SU-DHL-6 (cell line): Measurements from ENCODE around the gene HIP1R.

Experiments used
- H2AFZ ChIP-seq: fragments of 200-600 bp; sonication (generic); 2 replicates; pipeline ENCODE4 v1.6.1; 2014; ENCODE audit warnings: low read depth, mild to moderate bottlenecking, moderate library complexity, mixed read lengths, antibody characterized with exemption, low read length; ENCODE audit not compliant: severe bottlenecking
- H3F3A ChIP-seq: fragments of 200-600 bp; shearing (Covaris generic); 2 replicates; pipeline ENCODE4 v1.6.0; 2016; ENCODE audit warnings: antibody characterized with exemption, mild to moderate bottlenecking; ENCODE audit not compliant: insufficient read depth
- H3K27ac ChIP-seq: fragments of 200-600 bp; sonication (generic); 2 replicates; pipeline ENCODE4 v1.5.1; 2016; ENCODE audit warnings: low read depth, mild to moderate bottlenecking, low read length, moderate library complexity, mixed read lengths
- H3K27me3 ChIP-seq: fragments of 200-600 bp; sonication (generic), shearing (Covaris generic); 2 replicates; pipeline ENCODE4 v1.6.0; 2014; ENCODE audit warnings: mild to moderate bottlenecking, low read length
- H3K36me3 ChIP-seq: fragments of 200-600 bp; sonication (generic); 2 replicates; pipeline ENCODE4 v1.6.1; 2014; ENCODE audit warnings: mild to moderate bottlenecking, low read length, mixed read lengths
- H3K4me2 ChIP-seq: fragments of 300-600, 200-600 bp; shearing (Covaris generic), sonication (generic); 2 replicates; pipeline ENCODE4 v1.6.0; 2014; ENCODE audit warnings: low read length, low read depth, mild to moderate bottlenecking; ENCODE audit not compliant: poor library complexity, severe bottlenecking
- H3K4me3 ChIP-seq: fragments of 200-600 bp; sonication (generic); 2 replicates; pipeline ENCODE4 v1.5.1; 2014; ENCODE audit warnings: antibody characterized with exemption, low read length, mild to moderate bottlenecking, mixed read lengths; ENCODE audit not compliant: insufficient read depth, poor library complexity, severe bottlenecking
- H3K79me2 ChIP-seq: fragments of 200-600 bp; sonication (generic); 2 replicates; pipeline ENCODE4 v1.6.1; 2014; ENCODE audit warnings: mild to moderate bottlenecking, low read length, moderate library complexity; ENCODE audit not compliant: insufficient read depth
- H3K9ac ChIP-seq: fragments of 200-600 bp; sonication (generic); 2 replicates; pipeline ENCODE4 v1.7.0; 2014; ENCODE audit warnings: mild to moderate bottlenecking, low read length
- H3K9me2 ChIP-seq: fragments of 200-600 bp; sonication (generic); replicated peaks from 2 replicates; pipeline ENCODE4 v1.6.1; 2014; ENCODE audit warnings: low read length; ENCODE audit not compliant: insufficient read depth
- H3K9me3 ChIP-seq: fragments of 200-600 bp; sonication (generic); 2 replicates; pipeline ENCODE4 v1.6.1; 2014; ENCODE audit warnings: low read length, mixed read lengths; ENCODE audit not compliant: insufficient read depth
- H4K20me1 ChIP-seq: fragments of 200-600 bp; sonication (generic); 2 replicates; pipeline ENCODE4 v1.6.1; 2014; ENCODE audit warnings: low read depth, mild to moderate bottlenecking, antibody characterized with exemption, low read length, moderate library complexity, mixed read lengths
- CTCF ChIP-seq: fragments of 200-600 bp; sonication (generic); IDR thresholded peaks from one replicate; pipeline ENCODE4 v1.5.1; 2017; ENCODE audit warnings: antibody characterized with exemption, mild to moderate bottlenecking, low read length, moderate library complexity; ENCODE audit not compliant: insufficient read depth, poor library complexity, severe bottlenecking
- EZH2phosphoT487 ChIP-seq: fragments of 200-600 bp; sonication (generic), shearing (Covaris generic); conservative IDR thresholded peaks from 2 replicates; pipeline ENCODE4 v1.6.1; 2018; ENCODE audit warnings: mild to moderate bottlenecking, antibody characterized with exemption, low read length, moderate library complexity, mixed read lengths

The HIP1R gene

DNA sequence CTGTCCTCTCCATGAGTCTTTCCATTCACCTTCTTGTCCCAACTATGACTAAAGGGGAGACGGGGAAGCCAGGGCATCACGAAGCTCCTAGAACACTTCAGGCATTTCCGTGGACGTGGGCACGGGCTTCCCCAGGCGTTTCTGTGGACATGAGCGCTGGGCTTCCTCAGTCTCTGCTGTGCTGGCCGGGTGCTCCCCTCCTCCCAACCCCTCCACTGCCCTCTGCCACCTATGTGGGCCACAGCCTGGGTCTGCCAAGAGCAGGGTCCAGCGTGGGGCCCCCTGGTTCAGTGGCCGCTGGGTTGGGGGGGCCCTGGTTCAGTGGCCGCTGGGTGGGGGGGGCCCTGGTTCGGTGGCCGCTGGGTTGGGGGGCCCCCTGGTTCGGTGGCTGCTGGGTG, 14.8 kb downstream of the HIP1R start:
- no peak overlapping the region for H3K4me3 ChIP-seq
- H3K9me3 ChIP-seq: no peaks in the 10 kb centered on the region
- no peaks in the 10 kb centered on the region for H3K79me2 ChIP-seq
- H3K9ac ChIP-seq: no peak overlapping the region
- H3K36me3 ChIP-seq: no peaks in the 10 kb centered on the region
- no peaks in the 10 kb centered on the region for H3K9me2 ChIP-seq
- no peak overlapping the region for H3K27ac ChIP-seq
- TF ChIP-seq EZH2phosphoT487: no peak
- no peak for TF ChIP-seq CTCF
- no peaks in the 10 kb centered on the region for H4K20me1 ChIP-seq
- H3K4me2 ChIP-seq: no peak overlapping the region
- no peaks in the 10 kb centered on the region for H3F3A ChIP-seq
- H2AFZ ChIP-seq: no peak overlapping the region
- no peaks in the 10 kb centered on the region for H3K27me3 ChIP-seq

DNA sequence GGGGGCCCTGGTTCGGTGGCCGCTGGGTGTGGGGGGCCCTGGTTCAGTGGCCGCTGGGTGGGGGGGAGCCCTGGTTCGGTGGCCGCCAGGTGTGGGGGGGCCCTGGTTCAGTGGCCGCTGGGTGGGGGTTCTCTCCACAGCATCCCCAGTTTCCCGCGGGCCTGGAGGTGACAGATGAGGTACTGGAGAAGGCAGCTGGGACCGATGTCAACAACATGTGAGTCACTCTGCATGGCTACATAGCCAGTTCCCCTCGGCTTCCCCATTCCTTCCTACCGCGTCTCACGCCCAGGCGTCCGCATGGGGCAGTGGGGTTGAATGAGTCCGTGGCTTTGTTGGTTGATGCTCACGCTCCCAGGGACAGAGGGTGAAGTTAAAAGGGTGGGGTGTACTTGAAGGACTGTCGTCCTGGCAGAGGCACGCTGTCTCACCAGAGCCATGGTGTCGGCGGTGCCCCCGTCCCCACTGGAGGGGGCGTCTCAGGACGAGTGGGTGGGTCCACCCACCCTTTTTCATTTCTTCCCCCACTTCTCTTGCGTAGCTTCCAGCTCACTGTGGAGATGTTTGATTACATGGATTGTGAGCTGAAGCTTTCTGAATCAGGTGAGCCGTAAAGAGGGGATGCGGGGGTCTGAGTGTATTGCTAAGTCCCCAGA, 15.6 kb downstream of the HIP1R start:
- Histone ChIP-seq H3K79me2 (no peaks in the 10 kb centered on the region), H2AFZ (no peak overlapping the region), H3F3A (no peaks in the 10 kb centered on the region), H3K4me3 (no peak overlapping the region), H3K36me3 (no peaks in the 10 kb centered on the region), H4K20me1 (no peaks in the 10 kb centered on the region), H3K9ac (no peak overlapping the region), H3K9me2 (no peaks in the 10 kb centered on the region), H3K4me2 (no peak overlapping the region), H3K27ac (no peak overlapping the region), H3K27me3 (no peaks in the 10 kb centered on the region), H3K9me3 (no peaks in the 10 kb centered on the region)
- no peak for TF ChIP-seq EZH2phosphoT487
- TF ChIP-seq CTCF: no peak

GRCh38 chr12:122851820-122852219, 16.6 kb downstream of the HIP1R start:
- Histone ChIP-seq H2AFZ (no peak overlapping the region), H3K36me3 (no peaks in the 10 kb centered on the region), H3K4me2 (no peak overlapping the region), H3K79me2 (no peaks in the 10 kb centered on the region), H3F3A (no peaks in the 10 kb centered on the region), H3K4me3 (no peak overlapping the region), H4K20me1 (no peaks in the 10 kb centered on the region), H3K9me2 (no peaks in the 10 kb centered on the region), H3K9ac (no peak overlapping the region), H3K9me3 (no peaks in the 10 kb centered on the region), H3K27ac (no peak overlapping the region), H3K27me3 (no peaks in the 10 kb centered on the region)
- TF ChIP-seq EZH2phosphoT487: no peak
- no peak for TF ChIP-seq CTCF
